ENCODE measurements around the gene CALML4. TPM values are rescaled to one million over a fixed set of nuclear protein-coding genes. Genes with fewer than 3 reads are reported as not detected.
"Not testable (repeated sequence)": the region's sequence is repeated elsewhere in the genome, so short reads cannot be mapped to it uniquely, and the experiment has no call there.

Gene CALML4
- total and polyA plus RNA-seq, 2 experiments from 2014 or later = 13.4 to 16.2 TPM

GRCh38 chr15:68213991-68214837 is 9.1 kb upstream of the CALML4 start:
- no peak for DNase-seq (ENCODE audit: low spot score)
- Histone ChIP-seq H3K4me1 (ENCODE audit: insufficient read depth) (peaks cover 3% of the 10 kb centered on the region; the same call in 1 of the 2 replicates), H3K4me2 (no peak overlapping the region), H3K27me3 (ENCODE audit: insufficient read depth) (no peaks in the 10 kb centered on the region), H3F3A (replicated peaks; ENCODE audit: low read depth) (peaks cover 13% of the 10 kb centered on the region), H3K27ac (ENCODE audit: low read depth) (no peak overlapping the region), H4K20me1 (replicated peaks; ENCODE audit: insufficient read depth) (peaks cover 41% of the 10 kb centered on the region), H3K4me3 (no peak overlapping the region), H3K36me3 (ENCODE audit: insufficient read depth) (peaks cover 10% of the 10 kb centered on the region; the same call in 1 of the 2 replicates), H3K79me2 (replicated peaks; ENCODE audit: insufficient read depth) (peaks cover 59% of the 10 kb centered on the region), H2AFZ (no peak overlapping the region), H3K9me2 (ENCODE audit: insufficient read depth) (no peaks in the 10 kb centered on the region)
- Mint-ChIP-seq H3K27ac (no peak overlapping the region), H3K9me3 (no peaks in the 10 kb centered on the region), H3K36me3 (ENCODE audit: low read depth) (peaks cover 36% of the 10 kb centered on the region), H3K27me3 (ENCODE audit: insufficient read depth, low read depth, poor library complexity) (peaks cover 16% of the 10 kb centered on the region), H3K4me1 (peaks cover 21% of the 10 kb centered on the region), H3K4me3 (no peak overlapping the region)
- no peak for ATAC-seq
- TF ChIP-seq EZH2phosphoT487 (IDR thresholded peaks at IDR 0.05; ENCODE audit: unreplicated experiment) (no peak), ZNF114 (CRISPR knock-in tag; IDR thresholded peaks at IDR 0.05) (no peak), CREB1 (CRISPR knock-in tag; IDR thresholded peaks at IDR 0.05; ENCODE audit: low read depth) (no peak), EZH2 (IDR thresholded peaks at IDR 0.05; ENCODE audit: low read depth, unreplicated experiment) (no peak), ZNF331 (CRISPR knock-in tag; IDR thresholded peaks at IDR 0.05; ENCODE audit: low read depth) (no peak), REST (IDR thresholded peaks at IDR 0.05; ENCODE audit: unreplicated experiment) (no peak)

GRCh38 chr15:68213491-68213845 is 8.3 kb upstream of the CALML4 start:
- H3K36me3 ChIP-seq (ENCODE audit: insufficient read depth); H3K9me2 ChIP-seq (ENCODE audit: insufficient read depth); ATAC-seq; H3K4me2 ChIP-seq; H3K4me3 ChIP-seq; H3K4me3 Mint-ChIP-seq; H3K27ac ChIP-seq (ENCODE audit: low read depth); H3K9me3 Mint-ChIP-seq; DNase-seq (ENCODE audit: low spot score); H2AFZ ChIP-seq; H3K27me3 ChIP-seq (ENCODE audit: insufficient read depth); H3K4me1 ChIP-seq (ENCODE audit: insufficient read depth); H3K27ac Mint-ChIP-seq: not testable (repeated sequence)
- peaks cover 32% of the 10 kb centered on the region for H3K36me3 Mint-ChIP-seq (ENCODE audit: low read depth)
- Histone ChIP-seq H4K20me1 (replicated peaks; ENCODE audit: insufficient read depth) (peaks cover 39% of the 10 kb centered on the region), H3K79me2 (replicated peaks; ENCODE audit: insufficient read depth) (peaks cover 51% of the 10 kb centered on the region), H3F3A (replicated peaks; ENCODE audit: low read depth) (peaks cover 13% of the 10 kb centered on the region)
- peaks cover 21% of the 10 kb centered on the region for H3K4me1 Mint-ChIP-seq
- peaks cover 20% of the 10 kb centered on the region for H3K27me3 Mint-ChIP-seq (ENCODE audit: insufficient read depth, low read depth, poor library complexity)
